Panc1 (cell line): Measurements from ENCODE around the gene CPSF4. TPM values are rescaled to one million over a fixed set of nuclear protein-coding genes. Genes with fewer than 3 reads are reported as not detected.

Experiments
- ATAC-seq: fragments of 200-7000 bp; cut with Tn5 transposase; 2 replicates; pipeline ENCODE4 v1.9.1; 2020; ENCODE audit warnings: mild to moderate bottlenecking, moderate library complexity
- Bru-seq: library from RNA; stranded (reverse); fragments of 400-500 nt; gene quantifications from one replicate; lab custom pipeline; 2021; lab: Mats Ljungman, UMichigan
- BruChase-seq, 2 experiments: library from RNA; stranded (reverse); fragments of 400-500 nt; gene quantifications; one replicate each; lab custom pipeline; 2021; lab: Mats Ljungman, UMichigan
- BruUV-seq: library from RNA; stranded (reverse); fragments of 400-500 nt; replicated peaks from 2 replicates; lab custom pipeline; 2021; lab: Mats Ljungman, UMichigan
- CTCF ChIA-PET: fragments of 300-600 bp; sonication (Branson Sonifier 250); formaldehyde crosslinking; loops from one replicate; lab custom pipeline; 2022; ENCODE audit warnings: antibody characterized with exemption; lab: Charles Lee
- POLR2A ChIA-PET: fragments of 300-600 bp; sonication (Branson Sonifier 250); formaldehyde crosslinking; loops from one replicate; lab custom pipeline; 2022; ENCODE audit warnings: antibody characterized with exemption; lab: Charles Lee
- DNase-seq: peaks from one replicate; pipeline ENCODE4 v3.0.0-alpha.2; 2010; ENCODE audit warnings: low read depth, low spot score
- H3K27ac ChIP-seq: 2 replicates; pipeline ENCODE4 v1.5.1; 2011; ENCODE audit warnings: mild to moderate bottlenecking, low read length, inconsistent platforms
- H3K27me3 ChIP-seq: fragments of 200-500 bp; sonication (Bioruptor generic); 2 replicates; pipeline ENCODE4 v1.6.0; 2014; ENCODE audit warnings: low read length, inconsistent platforms; ENCODE audit not compliant: control insufficient read depth, insufficient read depth
- H3K36me3 ChIP-seq: fragments of 200-500 bp; sonication (Bioruptor generic); 2 replicates; pipeline ENCODE4 v1.5.1; 2014; ENCODE audit warnings: inconsistent platforms, mild to moderate bottlenecking, low read length, moderate library complexity; ENCODE audit not compliant: control insufficient read depth, insufficient read depth
- H3K4me1 ChIP-seq: 2 replicates; pipeline ENCODE4 v1.5.1; 2011; ENCODE audit warnings: inconsistent platforms, mild to moderate bottlenecking, low read length, moderate library complexity; ENCODE audit not compliant: control insufficient read depth, insufficient read depth
- H3K4me3 ChIP-seq, 2 experiments: 2 replicates each; pipeline ENCODE4 v1.5.1; 2011 to 2012; ENCODE audit warnings: low read depth in 2 of 2, low read length in 2 of 2, mild to moderate bottlenecking in 2 of 2, inconsistent platforms in 1 of 2, moderate library complexity in 1 of 2
- H3K9me3 ChIP-seq: fragments of 200-500 bp; sonication (Bioruptor generic); 2 replicates; pipeline ENCODE4 v1.5.1; 2014; ENCODE audit warnings: low read depth, mild to moderate bottlenecking, inconsistent platforms, low read length, moderate library complexity; ENCODE audit not compliant: control insufficient read depth, insufficient read depth
- CTCF ChIP-seq: fragments of 450-650 bp; IDR thresholded peaks from 2 replicates; pipeline ENCODE4 v1.5.1; 2017; ENCODE audit warnings: mild to moderate bottlenecking
- POLR2AphosphoS5 ChIP-seq: IDR thresholded peaks from 2 replicates; pipeline ENCODE4 v1.6.1; 2012; ENCODE audit warnings: mild to moderate bottlenecking, low read depth, low read length, moderate library complexity
- REST ChIP-seq, 2 experiments: IDR thresholded peaks; 2 replicates each; pipeline ENCODE4 v1.6.1; 2011 to 2012; ENCODE audit warnings: low read depth in 2 of 2, control low read depth in 1 of 2, low read length in 1 of 2, mild to moderate bottlenecking in 1 of 2, moderate library complexity in 1 of 2; ENCODE audit not compliant: insufficient read depth in 1 of 2
- SIN3A ChIP-seq: IDR thresholded peaks from 2 replicates; pipeline ENCODE4 v1.6.1; 2012; ENCODE audit warnings: low read depth, mild to moderate bottlenecking, low read length, moderate library complexity, borderline replicate concordance; ENCODE audit not compliant: insufficient read depth
- TCF7L2 ChIP-seq: IDR thresholded peaks from 2 replicates; pipeline ENCODE4 v1.6.1; 2011; ENCODE audit warnings: mild to moderate bottlenecking, low read depth, low read length, inconsistent platforms
- in situ Hi-C: cut with HindIII; loops from 2 replicates; pipeline ENCODE4 v1.10.0; 2016; ENCODE audit warnings: low sequenced_read_pairs, low pct_unique_long_range_greater_than_20kb
- intact Hi-C: fragments of 100-400 bp; cut with micrococcal nuclease; formaldehyde crosslinking; loops from one replicate; pipeline ENCODE4 v1.10.0; 2022; ENCODE audit not compliant: unreplicated experiment
- long read RNA-seq: library from polyadenylated mRNA; unstranded; transcript quantifications from one replicate; pipeline ENCODE4 v2.0.0, GENCODE V29; 2021; ENCODE audit not compliant: unreplicated experiment
- polyA plus RNA-seq: library from polyadenylated mRNA; unstranded; fragments of >200 nt; gene quantifications from one replicate; pipeline ENCODE4 v1.2.1, GENCODE V29; 2012; ENCODE audit warnings: missing spikeins; ENCODE audit not compliant: insufficient read length
- total RNA-seq: library from RNA; stranded (reverse); gene quantifications from one replicate; pipeline ENCODE4 v1.2.1, GENCODE V29; 2021; ENCODE audit not compliant: unreplicated experiment

Gene CPSF4
- 57.0 TPM for total RNA-seq
- polyA plus RNA-seq = 44.8 TPM
- percentile 81 among the genes with signal in this experiment for Bru-seq, nascent RNA
- percentile 87 among the genes with signal in this experiment for BruChase-seq, experiment 1, labeled RNA remaining after a 2-hour chase
- percentile 81 among the genes with signal in this experiment for BruChase-seq, experiment 2, labeled RNA remaining after a 6-hour chase
- long read RNA-seq, transcript CPSF4-201 (8 exons, 1,691 nt) = minor isoform, 36 of 139 reads
- long read RNA-seq, transcript CPSF4-204 (8 exons, 1,738 nt) = major isoform, 41 of 139 reads
- long read RNA-seq, partial matches to known transcripts = 25 of 139 reads
- long read RNA-seq, other reads (novel, unspliced or antisense) = 34 of 139 reads

- in situ Hi-C loops = no loop called here
- POLR2A ChIA-PET = no interaction called here
- TF ChIP-seq TCF7L2 (peak; percentile 31; the same call in 1 of the 2 replicates), POLR2AphosphoS5 (peak; percentile 81), SIN3A (no peak; the same call in 1 of the 2 replicates), CTCF (no peak), REST (IDR thresholded peaks at IDR 0.05; ENCODE audit: insufficient read depth in 1 of 2, low read depth in 2 of 2, low read length in 1 of 2) (no peak)
- DNase-seq (peak; percentile 81), ATAC-seq (peak; percentile 97)
- peaks cover 15% of the 10 kb centered on the region for H3K4me1 ChIP-seq
- peak within 1 kb of the TSS; percentile 94 for H3K27ac ChIP-seq
- peaks cover 11% of the 10 kb centered on the region; the same call in 1 of the 2 replicates for H3K36me3 ChIP-seq
- no peaks in the 10 kb centered on the region for H3K9me3 ChIP-seq
- intact Hi-C loops = no loop called here
- H3K27me3 ChIP-seq = no peaks in the 10 kb centered on the region
- peak within 1 kb of the TSS; percentile 93 to 95 for H3K4me3 ChIP-seq
- no TSS peak for BruUV-seq
- CTCF ChIA-PET = no interaction called here
These were observed at the start of gene CPSF4, which contains the start of gene PTCD1 for GRCh38 chr7:99438573-99439480. Gene CPSF4 (plus strand): TSS chr7:99438943. CDS start chr7:99439083, 140 bp downstream. Gene PTCD1 (minus strand): TSS chr7:99438798. CDS start chr7:99435242, 3,556 bp downstream.

GRCh38 chr7:99389772-99390171, 49.0 kb upstream of the CPSF4 start:
- ChIA-PET POLR2A (interaction anchor here (0.6 kb wide), 1 partner anchor 25 kb away, joined by 5 read pairs; no protein-coding TSS in a partner anchor), CTCF (interaction anchor here (0.7 kb wide), 2 partner anchors 34 to 66 kb away, joined by 3 to 5 read pairs; no protein-coding TSS in a partner anchor)
- no peak for TF ChIP-seq POLR2AphosphoS5
- no peak for TF ChIP-seq SIN3A
- TF ChIP-seq REST (IDR thresholded peaks at IDR 0.05; ENCODE audit: insufficient read depth in 1 of 2, low read depth in 2 of 2, low read length in 1 of 2) = no peak
- no peak for TF ChIP-seq TCF7L2
- no peak for TF ChIP-seq CTCF
- peaks cover 2% of the 10 kb centered on the region; the same call in 1 of the 2 replicates for H3K36me3 ChIP-seq
- H3K4me1 ChIP-seq = peaks cover 23% of the 10 kb centered on the region
- in situ Hi-C loops (no loop called here), intact Hi-C loops (no loop called here)
- H3K9me3 ChIP-seq = no peaks in the 10 kb centered on the region
- BruUV-seq = no TSS peak
- no peak for ATAC-seq
- no peaks in the 10 kb centered on the region for H3K27me3 ChIP-seq
- no peak overlapping the region for H3K27ac ChIP-seq
- DNase-seq = no peak
- no peak overlapping the region for H3K4me3 ChIP-seq
